ENCODE results near the gene CSRNP3. TPM values are rescaled to one million over a fixed set of nuclear protein-coding genes. Genes with fewer than 3 reads are reported as not detected.

CSRNP3 gene
- total and polyA plus RNA-seq, 8 donors, result under 0.01 to 9.9 (median 0.58) TPM; not detected in 1

DNA sequence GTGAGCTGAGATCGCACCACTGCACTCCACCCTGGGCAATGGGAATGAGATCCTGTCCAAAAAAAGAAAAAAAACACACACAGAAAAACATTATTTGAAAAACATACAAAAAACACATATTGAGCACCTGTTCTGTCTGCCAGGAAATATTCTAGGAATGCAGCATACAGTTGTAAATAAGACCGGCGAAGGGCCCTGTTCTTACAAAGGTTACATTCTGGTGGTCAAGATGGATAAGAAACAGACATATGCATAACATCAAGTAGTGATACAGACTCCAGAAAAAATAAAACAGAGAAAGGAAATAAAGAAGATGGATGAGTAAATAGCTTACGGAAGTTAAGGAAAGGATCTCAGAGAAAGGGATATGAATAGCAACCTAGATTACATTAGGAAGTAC is 164.8 kb downstream of the CSRNP3 start:
- H3K27ac ChIP-seq, result no peak overlapping the region
- TF ChIP-seq POLR2A (IDR thresholded peaks at IDR 0.05), result no peak
- no peak for TF ChIP-seq EP300 (IDR thresholded peaks at IDR 0.05)
- TF ChIP-seq POLR2AphosphoS5 (IDR thresholded peaks at IDR 0.05), result no peak
- TF ChIP-seq, protein P1, sequence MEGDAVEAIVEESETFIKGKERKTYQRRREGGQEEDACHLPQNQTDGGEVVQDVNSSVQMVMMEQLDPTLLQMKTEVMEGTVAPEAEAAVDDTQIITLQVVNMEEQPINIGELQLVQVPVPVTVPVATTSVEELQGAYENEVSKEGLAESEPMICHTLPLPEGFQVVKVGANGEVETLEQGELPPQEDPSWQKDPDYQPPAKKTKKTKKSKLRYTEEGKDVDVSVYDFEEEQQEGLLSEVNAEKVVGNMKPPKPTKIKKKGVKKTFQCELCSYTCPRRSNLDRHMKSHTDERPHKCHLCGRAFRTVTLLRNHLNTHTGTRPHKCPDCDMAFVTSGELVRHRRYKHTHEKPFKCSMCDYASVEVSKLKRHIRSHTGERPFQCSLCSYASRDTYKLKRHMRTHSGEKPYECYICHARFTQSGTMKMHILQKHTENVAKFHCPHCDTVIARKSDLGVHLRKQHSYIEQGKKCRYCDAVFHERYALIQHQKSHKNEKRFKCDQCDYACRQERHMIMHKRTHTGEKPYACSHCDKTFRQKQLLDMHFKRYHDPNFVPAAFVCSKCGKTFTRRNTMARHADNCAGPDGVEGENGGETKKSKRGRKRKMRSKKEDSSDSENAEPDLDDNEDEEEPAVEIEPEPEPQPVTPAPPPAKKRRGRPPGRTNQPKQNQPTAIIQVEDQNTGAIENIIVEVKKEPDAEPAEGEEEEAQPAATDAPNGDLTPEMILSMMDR (IDR thresholded peaks at IDR 0.05), result no peak
- H3K4me1 ChIP-seq, result peaks cover 0 to 12% (median 4%) of the 10 kb centered on the region in 4 donors
- intact Hi-C loops (cut with DNase I; ENCODE audit: low total_unique reads), result no loop called here
- H3K27me3 ChIP-seq, result no peaks in the 10 kb centered on the region
- 81 to 91% (median 89%) methylated on average over 4 of the region's 4 CpGs for WGBS, 5 donors
- H3K36me3 ChIP-seq, result no peaks in the 10 kb centered on the region
- no peak overlapping the region for H3K4me3 ChIP-seq
- no peak for DNase-seq
- H3K9me3 ChIP-seq, result no peaks in the 10 kb centered on the region

DNA sequence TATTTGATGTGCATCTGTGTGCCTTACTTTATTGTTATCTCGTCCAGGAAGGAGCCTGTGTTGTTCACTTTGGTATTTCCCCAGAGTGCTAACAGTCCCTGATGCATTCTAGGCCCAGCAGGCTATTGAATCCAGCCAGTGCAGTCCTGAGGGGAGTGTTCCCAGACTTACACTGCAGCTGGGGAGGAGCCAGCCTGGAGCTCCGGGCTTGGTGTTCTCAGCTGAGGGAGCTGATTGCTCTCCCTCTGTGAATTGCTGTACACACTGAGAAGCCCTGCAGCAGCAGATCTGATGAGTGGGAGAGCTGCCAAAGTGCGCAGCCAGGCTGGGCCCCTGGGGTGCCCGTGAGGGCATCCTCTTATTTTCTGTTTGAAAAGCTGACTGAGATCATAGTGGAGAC is 165.4 kb downstream of the CSRNP3 start:
- Histone ChIP-seq H3K27ac (no peak overlapping the region), H3K4me3 (no peak overlapping the region), H3K9me3 (no peaks in the 10 kb centered on the region), H3K4me1 (peaks cover 0 to 12% (median 4%) of the 10 kb centered on the region in 4 donors), H3K36me3 (no peaks in the 10 kb centered on the region), H3K27me3 (no peaks in the 10 kb centered on the region)
- no peak for TF ChIP-seq POLR2AphosphoS5 (IDR thresholded peaks at IDR 0.05)
- TF ChIP-seq POLR2A (IDR thresholded peaks at IDR 0.05), result no peak
- TF ChIP-seq, protein P1 (IDR thresholded peaks at IDR 0.05), result no peak
- no peak for TF ChIP-seq EP300 (IDR thresholded peaks at IDR 0.05)
- peak; percentile 45 to 84 for DNase-seq
- 7 to 28% (median 15%) methylated on average over 3 to 4 of the region's 4 CpGs for WGBS, 5 donors
- intact Hi-C loops (cut with DNase I; ENCODE audit: low total_unique reads), result no loop called here

DNA sequence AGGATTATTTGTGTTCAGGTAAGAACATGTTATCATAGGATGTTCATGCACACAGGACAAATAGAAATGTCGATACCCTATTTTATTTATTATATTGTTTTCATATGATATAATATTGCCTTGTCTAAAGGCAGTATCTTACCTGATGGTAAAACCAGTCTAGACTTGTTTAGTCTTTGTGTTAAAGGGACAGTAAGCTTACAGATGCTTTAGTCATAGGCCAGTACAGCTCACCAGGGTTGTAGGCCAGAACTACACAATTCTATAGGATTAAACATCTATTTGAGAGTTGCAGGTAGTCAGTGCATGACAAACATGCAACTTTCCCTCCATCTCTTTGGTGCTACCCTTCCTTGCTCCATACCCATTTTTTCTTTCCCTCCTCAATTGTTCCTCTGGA is 166.0 kb downstream of the CSRNP3 start:
- intact Hi-C loops (cut with DNase I; ENCODE audit: low total_unique reads), result no loop called here
- no peak overlapping the region for H3K27ac ChIP-seq
- 54 to 76% (median 57%) methylated on average over 1 of the region's 1 CpG for WGBS, 5 donors
- H3K4me3 ChIP-seq, result no peak overlapping the region
- H3K9me3 ChIP-seq, result no peaks in the 10 kb centered on the region
- H3K27me3 ChIP-seq, result no peaks in the 10 kb centered on the region
- no peak for TF ChIP-seq POLR2AphosphoS5 (IDR thresholded peaks at IDR 0.05)
- no peak for TF ChIP-seq EP300 (IDR thresholded peaks at IDR 0.05)
- TF ChIP-seq, protein P1 (IDR thresholded peaks at IDR 0.05), result no peak
- TF ChIP-seq POLR2A (IDR thresholded peaks at IDR 0.05), result no peak
- peaks cover 0 to 12% (median 4%) of the 10 kb centered on the region in 4 donors for H3K4me1 ChIP-seq
- H3K36me3 ChIP-seq, result no peaks in the 10 kb centered on the region
- no peak for DNase-seq

DNA sequence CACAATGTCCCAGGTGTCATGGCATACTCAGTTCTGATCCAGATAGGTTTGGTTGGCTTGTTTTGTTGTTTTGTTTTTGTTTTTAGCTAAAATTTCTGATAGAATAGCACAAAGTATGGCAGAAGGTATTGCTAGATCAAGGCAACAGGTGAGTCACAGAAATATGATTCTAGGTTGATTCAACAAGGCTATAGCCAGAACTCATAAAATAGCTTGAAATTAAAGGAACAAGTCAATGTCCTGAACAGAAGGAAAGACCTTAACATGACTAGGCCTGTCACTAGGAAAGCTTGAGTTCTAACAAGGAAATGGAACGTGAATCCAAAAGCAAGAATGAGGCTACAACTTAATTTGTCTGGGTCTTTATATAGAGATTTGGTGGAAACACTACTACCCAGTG is 167.5 kb downstream of the CSRNP3 start:
- WGBS, 5 donors, result 83 to 100% (median 92%) methylated on average over 1 of the region's 1 CpG
- intact Hi-C loops (cut with DNase I; ENCODE audit: low total_unique reads), result no loop called here
- H3K4me1 ChIP-seq, result peaks cover 0 to 12% (median 4%) of the 10 kb centered on the region in 4 donors
- no peaks in the 10 kb centered on the region for H3K36me3 ChIP-seq
- no peak overlapping the region for H3K4me3 ChIP-seq
- no peaks in the 10 kb centered on the region for H3K9me3 ChIP-seq
- TF ChIP-seq, protein P1 (IDR thresholded peaks at IDR 0.05), result no peak
- TF ChIP-seq POLR2AphosphoS5 (IDR thresholded peaks at IDR 0.05) (no peak), POLR2A (IDR thresholded peaks at IDR 0.05) (no peak)
- no peaks in the 10 kb centered on the region for H3K27me3 ChIP-seq
- no peak for DNase-seq
- H3K27ac ChIP-seq, result no peak overlapping the region

Measured in stomach (tissue), 9 donors.